Measurements from ENCODE around the gene CDH3. TPM values are rescaled to one million over a fixed set of nuclear protein-coding genes. Genes with fewer than 3 reads are reported as not detected.
A peak's percentile ranks its signal among the peaks of the same experiment; 100 is the strongest.

Gene CDH3
- total RNA-seq, 2 experiments from 2014 or later = 0.22 to 0.74 TPM

DNA sequence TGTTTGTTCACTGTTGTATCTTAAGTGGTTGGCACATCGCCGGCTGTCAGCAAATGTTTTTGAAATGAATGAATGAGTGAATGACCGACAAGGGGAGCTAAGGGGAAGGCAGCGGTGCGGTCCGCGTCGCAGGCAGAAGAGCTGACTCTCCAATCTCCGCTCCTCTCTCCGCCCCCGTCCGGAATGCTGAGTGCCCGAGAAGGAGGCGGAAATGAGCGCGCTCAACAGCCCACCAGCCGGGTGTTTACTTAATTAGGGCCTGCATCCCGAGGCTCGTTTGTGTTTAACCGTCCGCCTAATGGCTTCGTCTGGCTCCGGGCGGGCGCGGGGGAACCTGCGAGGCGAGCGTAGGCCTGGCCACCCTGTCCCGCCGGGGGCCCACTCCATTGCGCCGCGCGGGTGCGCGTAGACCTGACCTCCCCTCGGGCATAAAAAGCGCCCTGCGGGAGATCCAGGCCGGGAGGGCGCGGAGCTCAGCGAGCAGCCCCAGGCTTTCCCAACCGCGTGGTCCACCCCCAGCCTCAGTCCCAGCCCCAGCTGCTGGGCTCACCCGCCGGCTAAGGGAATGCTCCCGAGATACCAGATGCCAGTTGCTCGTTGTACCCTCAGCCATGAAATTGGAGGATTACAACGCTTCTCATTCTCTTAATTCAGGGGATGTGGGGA lies 2.5 kb upstream of the CDH3 start:
- ChIA-PET CTCF (interaction anchor here (0.6 kb wide), 1 partner anchor 691 kb away, joined by 4 read pairs; no protein-coding TSS in a partner anchor), POLR2A (no interaction called here)
- H3K4me3 Mint-ChIP-seq = no peak overlapping the region
- no peak overlapping the region for H3K4me3 ChIP-seq (ENCODE audit: low read length)
- no peaks in the 10 kb centered on the region for H3K36me3 ChIP-seq (ENCODE audit: insufficient read depth, low read length)
- H3K9me3 ChIP-seq (ENCODE audit: control insufficient read depth in 1 of 2, insufficient read depth in 1 of 2, low read length in 2 of 2) = peaks cover 0 to 18% of the 10 kb centered on the region in 2 experiments
- no peaks in the 10 kb centered on the region for H3K9me3 Mint-ChIP-seq
- DNase-seq (no peak), ATAC-seq (ENCODE audit: poor library complexity) (no peak)
- intact Hi-C loops (cut with DNase I, micrococcal nuclease) = no loop called here
- H3K27me3 ChIP-seq (ENCODE audit: control insufficient read depth in 1 of 2, insufficient read depth in 2 of 2, low read length in 2 of 2) = peaks cover 53 to 56% of the 10 kb centered on the region in 2 experiments
- peaks cover 62% of the 10 kb centered on the region for H3K27me3 Mint-ChIP-seq
- H3K27ac Mint-ChIP-seq = no peak overlapping the region
- H3K36me3 Mint-ChIP-seq (ENCODE audit: low read depth) = no peaks in the 10 kb centered on the region
- H3K27ac ChIP-seq (ENCODE audit: low read depth in 1 of 2, low read length in 2 of 2) = no peak overlapping the region
- TF ChIP-seq, protein P1, sequence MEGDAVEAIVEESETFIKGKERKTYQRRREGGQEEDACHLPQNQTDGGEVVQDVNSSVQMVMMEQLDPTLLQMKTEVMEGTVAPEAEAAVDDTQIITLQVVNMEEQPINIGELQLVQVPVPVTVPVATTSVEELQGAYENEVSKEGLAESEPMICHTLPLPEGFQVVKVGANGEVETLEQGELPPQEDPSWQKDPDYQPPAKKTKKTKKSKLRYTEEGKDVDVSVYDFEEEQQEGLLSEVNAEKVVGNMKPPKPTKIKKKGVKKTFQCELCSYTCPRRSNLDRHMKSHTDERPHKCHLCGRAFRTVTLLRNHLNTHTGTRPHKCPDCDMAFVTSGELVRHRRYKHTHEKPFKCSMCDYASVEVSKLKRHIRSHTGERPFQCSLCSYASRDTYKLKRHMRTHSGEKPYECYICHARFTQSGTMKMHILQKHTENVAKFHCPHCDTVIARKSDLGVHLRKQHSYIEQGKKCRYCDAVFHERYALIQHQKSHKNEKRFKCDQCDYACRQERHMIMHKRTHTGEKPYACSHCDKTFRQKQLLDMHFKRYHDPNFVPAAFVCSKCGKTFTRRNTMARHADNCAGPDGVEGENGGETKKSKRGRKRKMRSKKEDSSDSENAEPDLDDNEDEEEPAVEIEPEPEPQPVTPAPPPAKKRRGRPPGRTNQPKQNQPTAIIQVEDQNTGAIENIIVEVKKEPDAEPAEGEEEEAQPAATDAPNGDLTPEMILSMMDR (IDR thresholded peaks at IDR 0.05) = no peak
- peaks cover 27% of the 10 kb centered on the region for H3K4me1 ChIP-seq (ENCODE audit: insufficient read depth, low read length)
- H3K4me1 Mint-ChIP-seq (ENCODE audit: low read depth) = peaks cover 20% of the 10 kb centered on the region

DNA sequence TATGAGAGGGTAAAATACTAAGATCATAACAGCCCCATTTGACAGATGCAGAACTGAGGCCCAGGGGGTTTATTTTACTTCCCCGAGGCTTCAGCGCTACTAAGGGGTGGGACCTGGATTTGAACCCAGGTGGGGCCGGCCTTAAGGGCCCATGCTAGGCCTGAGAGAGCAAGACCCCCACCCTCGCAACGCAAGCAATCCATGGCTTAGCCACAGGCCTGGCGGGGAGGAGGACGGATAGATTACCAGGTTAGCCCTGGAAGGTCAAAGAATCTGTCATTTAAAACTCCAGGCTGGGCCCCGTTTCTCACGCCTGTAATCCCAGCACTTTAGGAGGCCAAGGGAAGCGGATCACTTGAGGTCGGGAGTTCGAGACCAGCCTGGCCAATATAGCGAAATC lies 1.9 kb upstream of the CDH3 start:
- Histone ChIP-seq H3K36me3 (ENCODE audit: insufficient read depth, low read length) (no peaks in the 10 kb centered on the region), H3K4me3 (ENCODE audit: low read length) (no peak overlapping the region), H3K27ac (ENCODE audit: low read depth in 1 of 2, low read length in 2 of 2) (no peak overlapping the region), H3K4me1 (ENCODE audit: insufficient read depth, low read length) (peaks cover 27% of the 10 kb centered on the region), H3K27me3 (ENCODE audit: control insufficient read depth in 1 of 2, insufficient read depth in 2 of 2, low read length in 2 of 2) (peaks cover 60 to 63% of the 10 kb centered on the region in 2 experiments), H3K9me3 (ENCODE audit: control insufficient read depth in 1 of 2, insufficient read depth in 1 of 2, low read length in 2 of 2) (peaks cover 0 to 18% of the 10 kb centered on the region in 2 experiments)
- ChIA-PET CTCF (interaction anchor here (0.6 kb wide), 1 partner anchor 690 kb away, joined by 4 read pairs; no protein-coding TSS in a partner anchor), POLR2A (no interaction called here)
- Mint-ChIP-seq H3K9me3 (no peaks in the 10 kb centered on the region), H3K27ac (no peak overlapping the region), H3K27me3 (peaks cover 68% of the 10 kb centered on the region), H3K4me3 (no peak overlapping the region), H3K4me1 (ENCODE audit: low read depth) (peaks cover 20% of the 10 kb centered on the region), H3K36me3 (ENCODE audit: low read depth) (no peaks in the 10 kb centered on the region)
- intact Hi-C loops (cut with DNase I, micrococcal nuclease) = no loop called here
- DNase-seq (no peak), ATAC-seq (ENCODE audit: poor library complexity) (no peak)
- TF ChIP-seq, protein P1 (IDR thresholded peaks at IDR 0.05) = no peak

DNA sequence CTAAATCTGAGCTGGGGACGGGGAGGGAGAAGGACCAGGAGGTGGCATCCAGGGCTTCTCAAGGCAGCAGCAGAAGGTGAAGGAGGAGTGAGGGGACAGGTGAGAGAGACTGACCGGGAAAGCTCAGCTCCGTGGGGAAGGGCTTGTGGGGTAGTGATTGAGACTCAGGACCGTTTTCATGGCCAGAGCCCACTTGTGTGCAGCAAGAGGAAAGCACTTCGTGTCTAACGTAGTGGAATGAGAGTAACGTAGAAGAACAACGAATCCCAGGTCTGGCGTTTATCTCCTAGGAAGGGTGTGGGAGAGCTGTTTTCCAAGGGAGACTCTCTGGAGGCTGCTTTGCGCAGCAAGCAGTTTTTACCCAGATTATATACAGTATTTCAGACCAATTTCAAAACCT lies 1.3 kb upstream of the CDH3 start:
- no peak for ATAC-seq (ENCODE audit: poor library complexity)
- peaks cover 27% of the 10 kb centered on the region for H3K4me1 ChIP-seq (ENCODE audit: insufficient read depth, low read length)
- peaks cover 0 to 18% of the 10 kb centered on the region in 2 experiments for H3K9me3 ChIP-seq (ENCODE audit: control insufficient read depth in 1 of 2, insufficient read depth in 1 of 2, low read length in 2 of 2)
- peaks cover 65 to 69% of the 10 kb centered on the region in 2 experiments for H3K27me3 ChIP-seq (ENCODE audit: control insufficient read depth in 1 of 2, insufficient read depth in 2 of 2, low read length in 2 of 2)
- Mint-ChIP-seq H3K27me3 (peaks cover 69% of the 10 kb centered on the region), H3K4me3 (peak overlapping the region; percentile 34), H3K9me3 (no peaks in the 10 kb centered on the region), H3K36me3 (ENCODE audit: low read depth) (no peaks in the 10 kb centered on the region), H3K4me1 (ENCODE audit: low read depth) (peaks cover 20% of the 10 kb centered on the region), H3K27ac (no peak overlapping the region)
- H3K4me3 ChIP-seq (ENCODE audit: low read length) = no peak overlapping the region
- POLR2A ChIA-PET = no interaction called here
- no peaks in the 10 kb centered on the region for H3K36me3 ChIP-seq (ENCODE audit: insufficient read depth, low read length)
- CTCF ChIA-PET = interaction anchor here (0.7 kb wide), 1 partner anchor 33 kb away, joined by 3 read pairs; no protein-coding TSS in a partner anchor
- TF ChIP-seq, protein P1 (IDR thresholded peaks at IDR 0.05) = no peak
- no peak overlapping the region for H3K27ac ChIP-seq (ENCODE audit: low read depth in 1 of 2, low read length in 2 of 2)
- no peak for DNase-seq
- intact Hi-C loops (cut with DNase I, micrococcal nuclease) = no loop called here

Measured in CD4-positive, alpha-beta T cell (primary cell).